K562 (cell line): ENCODE measurements around the gene ZBTB22. TPM values are rescaled to one million over a fixed set of nuclear protein-coding genes. Genes with fewer than 3 reads are reported as not detected.
A peak's percentile ranks its signal among the peaks of the same experiment; 100 is the strongest.

Experiments used
- CEBPG ChIP-seq, 3 experiments: fragments of 200-800 bp in 1 of 3; sonication (Bioruptor generic) in 1 of 3; sonication (generic) in 1 of 3; formaldehyde crosslinking in 1 of 3; IDR thresholded peaks in 2 of 3; conservative IDR thresholded peaks in 1 of 3; 2 replicates each; pipeline versions ENCODE4 v1.6.1 to v1.8.0; 2016 to 2022; ENCODE audit warnings: missing compliant biosample characterization in 2 of 3, missing genetic modification characterization in 2 of 3, mild to moderate bottlenecking in 1 of 3, missing genetic modification reagents in 1 of 3
- ETS1 ChIP-seq: conservative IDR thresholded peaks from 2 replicates; pipeline ENCODE4 v1.6.1; 2011; ENCODE audit warnings: low read depth, mild to moderate bottlenecking, low read length; ENCODE audit not compliant: control insufficient read depth
- MNT ChIP-seq, 2 experiments: fragments of 450-650 bp; conservative IDR thresholded peaks; 2 replicates each; pipeline ENCODE4 v1.6.1; 2017; ENCODE audit warnings: mild to moderate bottlenecking in 2 of 2, moderate library complexity in 2 of 2
- PCBP1 ChIP-seq: fragments of 200-400 bp; formaldehyde crosslinking; IDR thresholded peaks from 2 replicates; pipeline ENCODE4 v1.6.1; 2018; ENCODE audit warnings: mild to moderate bottlenecking, low read depth, low read length; ENCODE audit not compliant: poor library complexity, severe bottlenecking
- SMARCE1 ChIP-seq: fragments of 450-650 bp; IDR thresholded peaks from 2 replicates; pipeline ENCODE4 v1.7.1; 2016; ENCODE audit warnings: mild to moderate bottlenecking
- SP1 ChIP-seq: sonication (generic); formaldehyde crosslinking; IDR thresholded peaks from 2 replicates; pipeline ENCODE4 v1.8.1; 2022; ENCODE audit warnings: mild to moderate bottlenecking, missing genetic modification reagents
- TAF1 ChIP-seq: IDR thresholded peaks from 2 replicates; pipeline ENCODE4 v1.6.1; 2011; ENCODE audit warnings: mild to moderate bottlenecking, low read length, moderate library complexity; ENCODE audit not compliant: insufficient read depth, control insufficient read depth, severe bottlenecking; ENCODE audit errors: extremely low read depth
- ZBTB17 ChIP-seq: fragments of 450-650 bp; formaldehyde crosslinking; IDR thresholded peaks from 2 replicates; pipeline ENCODE4 v1.4.0; 2020; ENCODE audit warnings: mild to moderate bottlenecking
- ZNF133 ChIP-seq: fragments of 250-450 bp; sonication (Bioruptor Pico); IDR thresholded peaks from 2 replicates; pipeline ENCODE4 v1.4.0; 2020; ENCODE audit warnings: mild to moderate bottlenecking
- ZNF217 ChIP-seq: sonication (generic); formaldehyde crosslinking; IDR thresholded peaks from 2 replicates; pipeline ENCODE4 v1.8.0; 2022; ENCODE audit warnings: mild to moderate bottlenecking, missing genetic modification reagents
- ZNF444 ChIP-seq: fragments of 250-450 bp; sonication (Bioruptor Pico); IDR thresholded peaks from 2 replicates; pipeline ENCODE4 v1.4.0; 2020; ENCODE audit warnings: mild to moderate bottlenecking, moderate library complexity
- polyA plus RNA-seq, 8 experiments: library from polyadenylated mRNA; depleted of rRNA in 4 of 8; stranded (reverse) in 5 of 8; unstranded in 3 of 8; fragments of >200 nt; fragmentation: Nextera tagmentation in 2 of 8; fragmentation: Illumina TruSeq in 1 of 8; extraction: Ambion mirVana in 2 of 8; extraction: Trizol in 1 of 8; gene quantifications; 2 replicates each; pipeline versions ENCODE4 v1.2.1 to v1.2.3, GENCODE V29; 2011 to 2014; ENCODE audit warnings: inconsistent platforms in 1 of 8, missing spikeins in 1 of 8
- total RNA-seq, 7 experiments: library from RNA; depleted of rRNA in 6 of 7; stranded (reverse); fragments of >200 nt in 6 of 7; fragmentation: Illumina TruSeq in 2 of 7; extraction: Trizol in 2 of 7; gene quantifications; 2 replicates each; pipeline versions ENCODE4 v1.2.1 to v1.2.3, GENCODE V29; 2011 to 2021; ENCODE audit warnings: low replicate concordance in 1 of 7
- TF ChIP-seq, protein P1 (sequence below): fragments of 250-450 bp; sonication (Bioruptor Pico); IDR thresholded peaks from 2 replicates; pipeline ENCODE4 v1.4.0; 2020
- TF ChIP-seq, protein P2 (sequence below): fragments of 250-450 bp; sonication (Bioruptor Pico); IDR thresholded peaks from 2 replicates; pipeline ENCODE4 v1.4.0; 2020; ENCODE audit warnings: mild to moderate bottlenecking, moderate library complexity

Gene ZBTB22
- total and polyA plus RNA-seq, 9 of the 15 experiments (the other 6 are each of a cell fraction or from before 2014, with no cell fraction given) = 0.21 to 11.9 (median 7.1) TPM

- no peak for TF ChIP-seq PCBP1
- peak; percentile 98 to 99 for TF ChIP-seq MNT (conservative IDR thresholded peaks at IDR 0.05)
- TF ChIP-seq TAF1 = peak; percentile 66
- TF ChIP-seq ZNF133 (CRISPR knock-in tag) = no peak
- no peak for TF ChIP-seq SP1 (CRISPR knock-in tag)
- peak; percentile 41 for TF ChIP-seq ETS1
- TF ChIP-seq, protein P1, sequence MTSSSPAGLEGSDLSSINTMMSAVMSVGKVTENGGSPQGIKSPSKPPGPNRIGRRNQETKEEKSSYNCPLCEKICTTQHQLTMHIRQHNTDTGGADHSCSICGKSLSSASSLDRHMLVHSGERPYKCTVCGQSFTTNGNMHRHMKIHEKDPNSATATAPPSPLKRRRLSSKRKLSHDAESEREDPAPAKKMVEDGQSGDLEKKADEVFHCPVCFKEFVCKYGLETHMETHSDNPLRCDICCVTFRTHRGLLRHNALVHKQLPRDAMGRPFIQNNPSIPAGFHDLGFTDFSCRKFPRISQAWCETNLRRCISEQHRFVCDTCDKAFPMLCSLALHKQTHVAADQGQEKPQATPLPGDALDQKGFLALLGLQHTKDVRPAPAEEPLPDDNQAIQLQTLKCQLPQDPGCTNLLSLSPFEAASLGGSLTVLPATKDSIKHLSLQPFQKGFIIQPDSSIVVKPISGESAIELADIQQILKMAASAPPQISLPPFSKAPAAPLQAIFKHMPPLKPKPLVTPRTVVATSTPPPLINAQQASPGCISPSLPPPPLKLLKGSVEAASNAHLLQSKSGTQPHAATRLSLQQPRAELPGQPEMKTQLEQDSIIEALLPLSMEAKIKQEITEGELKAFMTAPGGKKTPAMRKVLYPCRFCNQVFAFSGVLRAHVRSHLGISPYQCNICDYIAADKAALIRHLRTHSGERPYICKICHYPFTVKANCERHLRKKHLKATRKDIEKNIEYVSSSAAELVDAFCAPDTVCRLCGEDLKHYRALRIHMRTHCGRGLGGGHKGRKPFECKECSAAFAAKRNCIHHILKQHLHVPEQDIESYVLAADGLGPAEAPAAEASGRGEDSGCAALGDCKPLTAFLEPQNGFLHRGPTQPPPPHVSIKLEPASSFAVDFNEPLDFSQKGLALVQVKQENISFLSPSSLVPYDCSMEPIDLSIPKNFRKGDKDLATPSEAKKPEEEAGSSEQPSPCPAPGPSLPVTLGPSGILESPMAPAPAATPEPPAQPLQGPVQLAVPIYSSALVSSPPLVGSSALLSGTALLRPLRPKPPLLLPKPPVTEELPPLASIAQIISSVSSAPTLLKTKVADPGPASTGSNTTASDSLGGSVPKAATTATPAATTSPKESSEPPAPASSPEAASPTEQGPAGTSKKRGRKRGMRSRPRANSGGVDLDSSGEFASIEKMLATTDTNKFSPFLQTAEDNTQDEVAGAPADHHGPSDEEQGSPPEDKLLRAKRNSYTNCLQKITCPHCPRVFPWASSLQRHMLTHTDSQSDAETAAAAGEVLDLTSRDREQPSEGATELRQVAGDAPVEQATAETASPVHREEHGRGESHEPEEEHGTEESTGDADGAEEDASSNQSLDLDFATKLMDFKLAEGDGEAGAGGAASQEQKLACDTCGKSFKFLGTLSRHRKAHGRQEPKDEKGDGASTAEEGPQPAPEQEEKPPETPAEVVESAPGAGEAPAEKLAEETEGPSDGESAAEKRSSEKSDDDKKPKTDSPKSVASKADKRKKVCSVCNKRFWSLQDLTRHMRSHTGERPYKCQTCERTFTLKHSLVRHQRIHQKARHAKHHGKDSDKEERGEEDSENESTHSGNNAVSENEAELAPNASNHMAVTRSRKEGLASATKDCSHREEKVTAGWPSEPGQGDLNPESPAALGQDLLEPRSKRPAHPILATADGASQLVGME = no peak
- no peak for TF ChIP-seq SMARCE1
- TF ChIP-seq CEBPG (CRISPR knock-in tag; IDR thresholded peaks at IDR 0.05) = peak; percentile 81
- peak in 1 of 2 experiments; percentile 74; a peak in 2 of 4 replicates for TF ChIP-seq CEBPG (tag; conservative IDR thresholded peaks at IDR 0.05 in 1 of 2, IDR thresholded peaks at IDR 0.05 in 1 of 2)
- no peak for TF ChIP-seq ZBTB17 (CRISPR knock-in tag)
- TF ChIP-seq ZNF444 (CRISPR knock-in tag) = no peak
- TF ChIP-seq ZNF217 (CRISPR knock-in tag) = no peak
- TF ChIP-seq, protein P2, sequence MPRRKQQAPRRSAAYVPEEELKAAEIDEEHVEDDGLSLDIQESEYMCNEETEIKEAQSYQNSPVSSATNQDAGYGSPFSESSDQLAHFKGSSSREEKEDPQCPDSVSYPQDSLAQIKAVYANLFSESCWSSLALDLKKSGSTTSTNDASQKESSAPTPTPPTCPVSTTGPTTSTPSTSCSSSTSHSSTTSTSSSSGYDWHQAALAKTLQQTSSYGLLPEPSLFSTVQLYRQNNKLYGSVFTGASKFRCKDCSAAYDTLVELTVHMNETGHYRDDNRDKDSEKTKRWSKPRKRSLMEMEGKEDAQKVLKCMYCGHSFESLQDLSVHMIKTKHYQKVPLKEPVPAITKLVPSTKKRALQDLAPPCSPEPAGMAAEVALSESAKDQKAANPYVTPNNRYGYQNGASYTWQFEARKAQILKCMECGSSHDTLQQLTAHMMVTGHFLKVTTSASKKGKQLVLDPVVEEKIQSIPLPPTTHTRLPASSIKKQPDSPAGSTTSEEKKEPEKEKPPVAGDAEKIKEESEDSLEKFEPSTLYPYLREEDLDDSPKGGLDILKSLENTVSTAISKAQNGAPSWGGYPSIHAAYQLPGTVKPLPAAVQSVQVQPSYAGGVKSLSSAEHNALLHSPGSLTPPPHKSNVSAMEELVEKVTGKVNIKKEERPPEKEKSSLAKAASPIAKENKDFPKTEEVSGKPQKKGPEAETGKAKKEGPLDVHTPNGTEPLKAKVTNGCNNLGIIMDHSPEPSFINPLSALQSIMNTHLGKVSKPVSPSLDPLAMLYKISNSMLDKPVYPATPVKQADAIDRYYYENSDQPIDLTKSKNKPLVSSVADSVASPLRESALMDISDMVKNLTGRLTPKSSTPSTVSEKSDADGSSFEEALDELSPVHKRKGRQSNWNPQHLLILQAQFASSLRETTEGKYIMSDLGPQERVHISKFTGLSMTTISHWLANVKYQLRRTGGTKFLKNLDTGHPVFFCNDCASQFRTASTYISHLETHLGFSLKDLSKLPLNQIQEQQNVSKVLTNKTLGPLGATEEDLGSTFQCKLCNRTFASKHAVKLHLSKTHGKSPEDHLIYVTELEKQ (CRISPR knock-in tag) = no peak
Observed at GRCh38 chr6:33288921-33289783, 28.4 kb downstream of the ZBTB22 start, which contains the start of the genes PFDN6 and WDR46 (continued).
